GM10248 (cell line): ENCODE data around the gene TPM1.

Experiments
- CTCF ChIA-PET: fragments of 300-600 bp; sonication (Branson Sonifier 250); formaldehyde crosslinking; extraction: SDS; loops from one replicate; lab custom pipeline; 2021; ENCODE audit warnings: antibody characterized with exemption; lab: Yijun Ruan, JAX
- POLR2A ChIA-PET: fragments of 350-650 bp; sonication (Branson Sonifier 250); formaldehyde crosslinking; extraction: SDS; loops from one replicate; lab custom pipeline; 2020; ENCODE audit warnings: antibody characterized with exemption; lab: Yijun Ruan, JAX
- DNase-seq: peaks from one replicate; pipeline ENCODE4 v3.0.0; 2012; ENCODE audit errors: extremely low spot score
- CTCF ChIP-seq: IDR thresholded peaks from 2 replicates; pipeline ENCODE4 v1.5.1; 2012; ENCODE audit warnings: mild to moderate bottlenecking, low read depth; ENCODE audit errors: extremely low read depth, missing control alignments, control extremely low read depth

The TPM1 gene

GRCh38 chr15:63020128-63020527, 22.4 kb upstream of the TPM1 start:
- TF ChIP-seq CTCF, result no peak
- ChIA-PET POLR2A (no interaction called here), CTCF (no interaction called here)
- DNase-seq, result no peak

GRCh38 chr15:63020759-63021430, 21.7 kb upstream of the TPM1 start:
- CTCF ChIA-PET, result no interaction called here
- DNase-seq, result no peak
- POLR2A ChIA-PET, result no interaction called here
- TF ChIP-seq CTCF, result no peak

DNA sequence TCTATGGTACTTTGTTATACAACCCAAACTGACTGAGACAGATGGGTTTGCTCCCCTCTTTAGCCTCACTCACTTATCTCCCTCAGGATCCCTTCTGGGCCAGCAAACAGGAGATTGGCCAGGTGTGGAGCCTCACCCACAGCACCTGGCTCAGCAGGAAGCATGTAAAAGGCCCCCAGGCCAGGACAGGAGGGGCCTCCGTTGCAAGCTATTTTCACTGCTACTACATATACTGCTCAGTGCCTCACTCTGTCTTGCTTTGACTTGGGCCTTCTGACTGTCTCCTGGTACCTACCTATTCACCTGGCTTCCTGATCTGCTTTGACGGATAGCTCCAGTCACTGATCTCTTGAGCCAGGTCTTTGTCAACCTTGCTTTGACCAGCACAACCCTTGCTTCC, 20.4 kb upstream of the TPM1 start:
- DNase-seq, result no peak
- no peak for TF ChIP-seq CTCF
- ChIA-PET POLR2A (no interaction called here), CTCF (no interaction called here)

- no peak for DNase-seq
- TF ChIP-seq CTCF, result no peak
- ChIA-PET POLR2A (no interaction called here), CTCF (no interaction called here)
Measured at GRCh38 chr15:63022663-63023062, 19.9 kb upstream of the TPM1 start.

GRCh38 chr15:63023351-63023945, 19.1 kb upstream of the TPM1 start:
- POLR2A ChIA-PET, result no interaction called here
- no peak for DNase-seq
- TF ChIP-seq CTCF, result no peak
- CTCF ChIA-PET, result interaction anchor here (0.7 to 1.0 kb wide), 3 partner anchors 25 to 71 kb away, joined by 3 to 5 read pairs (median 3); no protein-coding TSS in a partner anchor

GRCh38 chr15:63025460-63025859, 17.1 kb upstream of the TPM1 start:
- ChIA-PET POLR2A (no interaction called here), CTCF (no interaction called here)
- no peak for DNase-seq
- no peak for TF ChIP-seq CTCF
